ENCODE data around the gene APAF1.

APAF1 gene

DNA sequence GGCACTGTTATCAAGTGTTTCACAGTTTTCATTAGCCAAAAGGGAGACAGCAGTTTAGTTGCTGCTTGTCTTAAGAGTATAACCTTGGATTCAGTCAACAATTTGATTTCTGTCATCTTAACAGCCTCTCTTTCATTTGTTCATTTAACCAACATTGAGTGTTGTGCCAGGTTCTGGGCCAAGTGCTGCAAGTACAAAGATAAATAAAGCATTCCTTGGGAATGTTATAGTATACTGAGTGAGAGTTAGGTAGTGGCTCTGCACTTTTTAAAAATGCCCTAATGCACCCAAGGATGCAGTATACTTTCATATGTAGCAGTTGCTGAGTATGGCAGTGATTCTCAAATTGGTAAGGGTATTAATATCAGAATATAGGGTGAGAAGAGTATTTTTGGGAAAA is 15.4 kb downstream of the APAF1 start:
- DNase-seq, result no peak

DNA sequence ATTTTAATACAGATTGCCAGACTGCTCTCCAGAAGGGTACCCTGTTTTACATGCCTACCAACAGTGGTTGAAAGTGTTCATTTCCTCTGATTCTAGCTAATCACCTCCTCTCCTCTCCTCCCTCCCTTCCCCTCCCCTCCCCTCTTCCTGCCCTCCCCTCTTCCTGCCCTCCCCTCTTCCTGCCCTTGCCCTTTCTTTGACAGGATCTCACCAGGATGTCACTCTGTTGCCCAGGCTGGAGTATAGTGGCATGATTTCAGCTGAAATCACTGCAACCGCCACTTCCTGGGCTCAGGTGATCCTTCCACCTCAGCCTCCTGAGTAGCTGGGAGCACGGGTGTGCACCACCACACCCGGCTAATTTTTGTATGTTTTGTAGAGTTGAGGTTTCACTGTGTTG is 24.7 kb downstream of the APAF1 start:
- no peak for DNase-seq

DNA sequence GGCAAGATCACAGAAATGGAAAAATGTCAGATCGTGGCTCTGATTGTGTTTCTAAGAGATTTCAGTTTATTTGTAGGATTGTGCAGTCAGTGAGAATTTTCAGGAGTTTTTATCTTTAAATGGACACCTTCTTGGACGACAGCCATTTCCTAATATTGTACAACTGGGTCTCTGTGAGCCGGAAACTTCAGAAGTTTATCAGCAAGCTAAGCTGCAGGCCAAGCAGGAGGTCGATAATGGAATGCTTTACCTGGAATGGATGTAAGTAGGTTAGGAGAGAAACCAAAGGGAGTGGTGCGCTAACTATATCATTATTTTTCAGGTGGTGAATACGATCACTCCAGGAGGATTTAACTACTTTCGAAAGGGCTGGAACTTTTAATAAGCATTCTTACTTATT is 26.4 kb downstream of the APAF1 start:
- no peak for DNase-seq

DNA sequence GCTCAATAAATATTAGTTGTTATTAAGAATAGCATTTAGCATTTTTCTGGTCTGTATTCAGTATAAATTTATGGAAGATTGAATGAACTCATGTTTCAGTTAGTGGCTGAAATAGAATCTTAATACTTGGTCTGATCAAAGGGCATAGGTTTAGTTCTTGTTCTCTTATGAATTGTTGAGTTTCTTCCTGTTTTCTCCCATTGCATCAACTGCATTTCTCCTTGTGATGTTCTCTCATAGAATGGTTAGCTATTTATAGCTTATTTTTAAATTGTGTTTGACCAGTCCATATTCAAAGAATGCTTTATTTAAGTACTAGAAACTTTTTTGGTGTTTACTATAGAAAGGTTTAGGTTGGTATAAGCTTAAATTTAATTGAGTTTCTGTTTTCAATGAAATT is 29.8 kb downstream of the APAF1 start:
- no peak for DNase-seq

DNA sequence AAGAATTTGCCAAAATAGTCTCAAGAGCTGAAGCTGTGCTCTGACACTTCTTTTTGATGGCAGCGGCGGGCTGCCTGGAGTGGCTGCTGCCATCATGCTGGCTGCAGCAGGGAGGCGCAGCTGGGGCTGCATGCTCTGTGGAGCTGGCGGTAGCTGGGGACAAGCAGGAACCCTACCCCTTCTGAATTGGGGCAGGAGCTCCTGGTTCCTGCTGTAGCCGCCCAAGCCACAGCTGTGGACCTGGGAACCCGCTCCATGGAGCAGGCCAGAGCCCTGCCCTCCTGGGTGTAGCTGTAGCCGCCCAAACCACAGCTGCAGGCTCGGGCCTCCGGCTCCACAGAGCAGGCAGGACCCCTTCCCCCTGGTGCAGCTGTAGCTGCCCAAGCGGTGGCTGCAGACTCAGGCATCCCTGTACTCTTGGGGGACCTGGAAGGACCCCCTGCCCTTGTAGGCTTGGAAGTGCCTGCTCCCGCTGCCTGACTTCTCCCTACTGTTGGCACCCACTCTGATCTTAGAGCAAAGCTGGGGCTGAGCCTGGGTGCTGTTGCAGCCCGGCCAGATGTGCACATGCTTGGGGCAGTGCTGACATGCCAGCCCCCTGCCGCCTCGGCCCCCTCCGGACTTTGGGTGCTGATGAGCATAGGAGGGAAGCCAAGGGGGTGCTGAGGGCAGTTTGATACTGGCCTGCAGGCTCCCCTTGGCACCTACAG is 33.3 kb downstream of the APAF1 start:
- no peak for DNase-seq

DNA sequence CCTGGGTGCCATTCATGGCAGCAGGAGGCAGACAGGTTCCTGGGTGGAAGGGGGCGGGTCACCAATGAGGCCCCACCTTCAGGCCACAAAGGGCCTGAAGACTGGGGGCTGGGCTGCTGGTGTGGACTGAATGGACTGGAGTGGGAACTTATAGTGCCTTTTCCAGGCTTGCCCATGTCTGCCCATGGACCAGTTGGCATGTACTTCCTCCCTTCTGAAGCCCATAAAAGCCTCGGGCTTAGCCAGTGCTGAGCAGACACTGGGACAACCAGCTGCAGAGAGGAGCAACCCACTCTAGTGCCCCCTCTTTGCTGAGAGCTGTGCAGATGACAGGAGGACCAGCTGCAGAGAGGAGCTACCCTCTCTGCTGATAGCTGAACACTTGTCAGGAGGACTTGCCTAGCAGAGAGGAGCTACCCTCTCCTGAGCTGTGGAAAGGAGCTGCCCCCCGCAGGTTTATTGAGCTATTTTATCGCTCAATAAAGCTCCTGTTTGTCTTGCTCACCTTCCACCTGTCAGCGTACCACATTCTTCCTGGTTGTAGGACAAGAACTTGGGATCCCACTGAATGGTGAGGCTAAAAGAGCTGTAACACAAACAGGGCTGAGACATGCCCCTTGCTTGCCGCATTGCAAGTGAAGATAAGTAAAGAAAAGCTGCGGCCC is 34.0 kb downstream of the APAF1 start:
- DNase-seq, result no peak

DNA sequence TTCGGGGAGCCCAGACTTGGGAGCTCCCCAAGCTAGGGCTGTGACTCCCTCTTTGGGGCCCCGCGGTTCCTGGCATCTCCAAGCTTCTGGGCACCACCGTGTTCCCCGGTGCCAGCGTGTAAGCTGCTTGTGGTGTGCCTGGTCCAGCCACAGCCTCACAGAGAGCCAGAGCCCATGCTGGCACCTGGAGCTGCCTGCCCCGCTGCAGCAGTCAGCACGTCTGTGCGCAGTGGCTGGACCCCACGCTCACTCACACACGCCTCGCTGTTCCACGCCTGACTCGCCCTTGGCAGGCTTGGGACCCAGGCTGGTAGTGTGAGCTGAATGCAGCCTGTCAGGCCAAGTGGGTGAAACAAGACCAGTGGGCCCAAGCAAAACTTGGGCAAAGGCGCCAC is 34.5 kb downstream of the APAF1 start:
- no peak for DNase-seq

DNA sequence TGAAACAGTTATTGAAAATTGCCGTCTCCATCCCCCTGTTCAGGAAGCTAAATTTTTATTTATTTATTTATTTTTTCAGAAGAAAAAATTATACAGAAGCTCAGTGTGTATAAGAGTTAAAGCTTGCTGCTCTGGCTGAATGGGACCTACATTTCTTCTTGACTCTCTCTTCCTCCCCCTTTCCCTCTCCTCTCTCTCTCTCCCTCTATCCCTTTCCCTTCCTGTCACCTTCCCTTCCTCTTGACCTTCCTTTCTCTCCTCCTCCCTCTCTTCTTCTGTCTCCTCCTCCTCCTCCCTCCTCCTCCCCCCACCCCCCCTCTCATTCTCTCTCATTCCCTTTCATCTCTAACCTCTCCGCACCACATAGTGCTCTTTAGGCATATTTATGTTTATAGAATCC is 39.1 kb downstream of the APAF1 start:
- no peak for DNase-seq

DNA sequence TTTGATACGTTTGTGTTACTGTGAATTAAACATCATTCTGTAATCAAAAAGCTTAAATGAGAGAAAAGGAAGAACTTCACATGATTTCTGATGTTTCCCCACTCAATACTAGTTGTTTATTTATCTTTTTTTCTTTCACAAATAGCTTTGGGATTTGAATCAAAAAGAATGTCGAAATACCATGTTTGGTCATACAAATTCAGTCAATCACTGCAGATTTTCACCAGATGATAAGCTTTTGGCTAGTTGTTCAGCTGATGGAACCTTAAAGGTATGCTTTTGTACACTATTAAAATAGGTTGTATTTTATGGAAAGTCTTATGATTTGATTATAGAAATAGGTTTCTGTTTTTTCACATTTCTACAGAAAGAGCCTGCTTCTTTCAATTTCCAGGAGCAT is 41.5 kb downstream of the APAF1 start:
- no peak for DNase-seq

DNA sequence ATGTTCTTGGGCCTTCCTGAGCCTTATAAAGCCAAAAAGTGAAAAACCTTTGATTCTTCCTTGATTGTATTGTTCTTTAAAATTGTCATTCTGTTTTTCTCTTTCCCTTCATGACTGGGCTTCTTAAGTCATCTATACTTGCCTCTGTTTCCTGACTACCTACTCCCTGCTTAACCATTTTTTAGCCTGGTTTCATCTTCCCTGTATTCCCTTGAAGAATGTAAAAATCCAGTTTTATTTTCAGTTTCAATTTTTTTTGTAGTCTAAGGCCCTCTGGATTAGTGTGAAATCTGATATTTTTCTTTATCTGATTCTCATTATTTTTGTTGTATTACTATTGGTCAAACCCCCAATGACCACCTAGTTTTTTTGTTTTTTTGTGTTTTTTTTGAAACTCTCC is 46.3 kb downstream of the APAF1 start:
- no peak for DNase-seq

DNA sequence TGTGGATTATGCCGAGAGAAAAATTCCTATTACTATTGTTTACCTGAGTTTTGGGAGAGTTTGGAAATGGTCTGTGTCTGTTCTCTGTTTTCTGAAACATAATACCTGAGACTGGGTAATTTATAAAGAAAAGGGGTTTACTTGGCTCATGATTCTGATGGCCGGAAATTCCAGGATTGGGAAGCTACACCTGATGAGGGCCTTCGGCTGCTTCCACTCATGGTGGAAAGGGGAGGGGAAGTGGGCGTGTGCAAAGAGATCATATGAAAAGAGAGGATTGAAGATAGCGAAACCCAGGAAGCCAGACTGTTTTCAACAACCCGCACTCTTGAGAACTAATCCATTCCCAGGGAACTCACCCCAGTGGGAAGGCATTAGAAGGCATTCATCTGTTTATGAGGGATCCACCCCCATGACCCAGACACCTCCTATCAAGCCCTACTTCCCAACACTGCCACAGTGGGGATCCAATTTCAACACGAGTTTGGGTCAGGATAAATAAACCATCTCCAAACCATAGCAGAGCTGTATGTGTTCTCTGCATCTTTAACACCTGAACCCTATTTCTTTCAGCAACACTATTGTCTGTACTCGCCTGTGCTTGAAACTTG is 51.1 kb downstream of the APAF1 start:
- DNase-seq, result no peak

DNA sequence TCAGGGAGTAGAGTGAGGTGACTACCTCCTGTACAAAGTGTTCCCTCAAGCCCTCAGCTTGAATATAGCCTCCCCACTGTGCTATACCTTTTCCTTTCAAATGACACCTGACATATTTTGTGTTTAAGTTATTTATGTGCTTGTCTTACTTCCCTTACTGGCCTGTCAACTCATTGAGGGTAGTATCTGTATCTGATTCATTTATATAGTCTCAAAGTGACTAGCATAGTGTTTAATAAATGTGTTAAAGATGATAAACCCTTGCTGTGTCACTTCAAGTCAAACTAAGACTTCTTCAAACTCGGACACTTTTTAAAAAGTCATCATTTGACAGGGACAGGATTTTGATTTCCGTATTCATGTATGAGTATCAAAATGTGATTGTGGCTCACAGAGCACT is 52.1 kb downstream of the APAF1 start:
- no peak for DNase-seq

DNA sequence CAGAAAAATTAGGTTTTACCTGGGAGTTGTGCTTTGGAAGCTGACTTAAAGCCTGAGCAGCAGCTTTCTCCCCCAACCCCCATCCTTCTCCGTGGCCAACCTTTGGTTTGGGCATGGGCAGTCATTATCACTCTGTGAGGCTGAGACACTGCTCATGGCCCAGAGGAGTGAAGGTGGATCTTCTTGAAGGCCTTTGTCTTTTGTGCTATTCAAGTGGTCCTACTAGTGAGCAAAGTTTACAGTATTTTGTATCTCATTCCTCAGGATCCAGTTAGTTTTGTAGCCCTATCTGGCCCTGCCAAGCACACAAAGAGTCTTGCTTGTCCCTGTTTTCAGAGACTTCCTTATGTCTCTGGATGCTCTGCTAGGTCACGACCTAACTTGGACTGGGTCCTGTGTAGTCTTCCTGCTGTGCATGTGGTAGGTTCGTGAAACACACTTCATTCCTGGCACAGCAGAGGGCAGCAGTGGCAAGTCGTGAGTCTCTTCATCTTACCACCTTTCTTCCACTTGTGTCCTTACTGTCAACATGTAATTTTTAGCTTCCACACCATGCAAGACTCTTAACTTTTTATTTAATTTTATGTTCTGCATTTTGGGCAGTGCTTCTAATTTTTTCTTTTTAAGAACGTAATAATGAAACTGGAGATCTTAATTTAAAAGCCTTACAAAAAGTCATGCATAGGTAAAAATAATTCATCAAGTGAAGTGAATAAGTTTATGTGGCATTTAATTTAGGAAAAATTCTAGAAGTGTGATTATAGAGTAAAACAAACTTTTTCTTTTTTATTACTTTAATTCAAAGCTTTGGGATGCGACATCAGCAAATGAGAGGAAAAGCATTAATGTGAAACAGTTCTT is 53.7 kb downstream of the APAF1 start:
- DNase-seq, result peak; percentile 53

DNA sequence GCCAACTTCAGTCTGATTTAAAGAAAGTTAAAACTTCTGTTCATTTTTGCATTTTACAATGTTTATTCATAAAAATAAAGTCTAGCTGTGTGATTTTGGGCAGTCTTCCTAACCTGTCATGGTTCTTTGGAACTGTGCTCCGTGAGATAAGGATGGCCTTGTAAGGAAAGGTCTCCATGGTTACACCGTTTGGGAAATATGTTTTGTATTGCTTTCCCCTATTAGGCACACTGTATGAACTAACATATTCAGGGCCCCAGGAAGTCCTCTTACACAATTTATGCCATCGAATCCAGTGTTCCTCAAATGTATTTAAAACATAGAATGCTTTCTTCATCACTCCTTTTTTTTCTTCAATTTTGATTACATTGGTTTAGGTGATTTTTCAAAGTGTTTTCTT is 54.5 kb downstream of the APAF1 start:
- no peak for DNase-seq

DNA sequence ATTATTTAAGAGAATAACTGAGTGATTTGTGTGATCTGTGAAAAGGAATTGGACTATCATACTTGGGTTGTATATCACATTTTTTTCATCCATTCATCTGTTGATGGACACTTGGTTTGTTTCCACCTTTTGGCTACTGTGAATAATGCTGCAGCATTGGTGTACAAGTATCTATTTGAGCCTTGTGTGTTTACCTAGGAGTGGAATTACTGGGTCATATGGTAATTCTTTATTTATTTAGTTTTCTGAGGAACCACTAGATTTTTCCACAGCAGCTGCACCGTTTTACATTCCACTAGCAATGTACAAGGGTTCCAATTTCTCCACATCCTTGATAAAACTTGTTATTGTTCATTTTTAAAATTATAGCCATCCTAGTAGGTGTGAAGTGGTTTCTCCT is 56.1 kb downstream of the APAF1 start:
- DNase-seq, result no peak

DNA sequence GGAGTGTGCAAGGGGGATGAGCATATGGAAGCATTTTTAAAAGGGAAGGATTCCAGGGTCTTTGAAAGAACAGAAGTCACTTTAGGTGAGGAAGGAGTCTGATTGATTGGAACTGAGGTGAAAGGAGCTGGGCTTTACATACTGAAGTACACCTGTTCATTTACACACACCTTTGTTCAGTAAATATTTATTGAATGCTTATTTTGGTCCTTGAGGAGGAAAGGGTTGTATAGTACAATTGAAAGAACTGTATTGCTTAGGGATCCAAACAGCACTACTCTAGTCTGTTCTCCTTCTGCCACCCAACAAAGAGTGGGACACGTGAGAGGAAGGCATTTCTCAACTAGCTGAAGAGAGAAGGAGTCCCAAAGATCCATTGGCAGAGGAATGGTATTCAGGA is 63.9 kb downstream of the APAF1 start:
- DNase-seq, result no peak

DNA sequence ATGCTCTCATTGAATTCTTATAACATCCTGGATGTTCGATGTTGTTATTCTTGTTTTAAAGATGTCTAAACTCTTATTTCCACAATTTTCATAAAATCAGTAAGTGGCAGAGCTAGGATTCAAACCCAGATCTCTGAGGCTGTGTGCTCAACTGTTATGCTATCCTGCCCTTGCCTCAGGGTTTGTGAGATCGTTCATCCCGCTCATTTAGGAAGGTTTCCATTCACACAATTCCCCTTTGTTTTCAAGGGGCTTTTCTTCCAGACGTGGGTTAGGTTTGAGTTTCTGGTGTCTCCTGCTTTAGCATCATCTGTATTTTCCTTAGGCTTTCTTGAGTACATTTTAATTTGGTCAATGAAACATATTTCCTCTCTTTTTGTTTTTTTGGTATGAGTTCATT is 69.3 kb downstream of the APAF1 start:
- DNase-seq, result no peak

DNA sequence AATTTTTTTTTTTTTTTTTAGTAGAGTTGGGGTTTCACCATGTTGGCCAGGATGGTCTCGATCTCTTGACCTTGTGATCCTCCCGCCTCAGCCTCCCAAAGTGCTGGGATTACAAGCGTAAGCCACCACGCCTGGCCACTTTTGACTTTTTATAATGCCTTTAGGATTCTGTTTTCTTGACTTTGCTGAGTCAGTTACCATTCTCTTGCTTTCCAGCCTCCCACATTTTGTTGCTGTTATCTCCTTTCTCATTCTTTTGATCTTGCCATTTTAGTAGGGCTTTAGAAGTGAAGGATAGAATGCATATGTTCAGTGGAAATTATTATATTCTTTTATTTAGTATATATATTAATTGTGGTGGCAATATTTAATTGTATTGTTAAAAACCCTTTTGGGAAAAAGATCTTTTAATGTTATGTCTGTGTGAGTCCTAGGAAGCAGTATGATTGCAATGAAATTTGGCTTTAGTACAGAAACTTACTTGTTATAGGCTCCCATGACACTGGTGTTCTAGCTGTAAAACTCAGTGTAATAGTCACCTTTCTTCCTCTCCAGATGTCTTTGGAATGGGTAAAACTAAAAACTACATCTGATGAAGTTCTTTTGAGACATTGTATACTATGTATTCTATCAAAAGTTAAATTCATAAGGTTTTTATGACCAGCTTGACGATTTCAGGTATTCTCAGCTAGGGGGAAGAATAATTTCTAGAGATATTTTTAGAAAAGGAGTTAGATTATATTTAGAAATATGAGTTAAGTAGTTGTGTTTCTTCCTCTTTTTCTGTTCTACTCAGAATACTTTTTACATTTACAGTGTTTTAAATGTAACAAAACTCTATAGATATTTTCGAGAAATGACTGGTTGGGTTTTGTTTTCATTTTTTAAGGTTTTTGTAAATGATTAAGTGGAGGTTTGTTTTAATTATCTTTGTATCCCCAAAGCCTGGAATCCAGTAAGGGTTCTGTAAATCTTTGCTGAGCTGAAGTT is 74.7 kb downstream of the APAF1 start:
- DNase-seq, result no peak

DNA sequence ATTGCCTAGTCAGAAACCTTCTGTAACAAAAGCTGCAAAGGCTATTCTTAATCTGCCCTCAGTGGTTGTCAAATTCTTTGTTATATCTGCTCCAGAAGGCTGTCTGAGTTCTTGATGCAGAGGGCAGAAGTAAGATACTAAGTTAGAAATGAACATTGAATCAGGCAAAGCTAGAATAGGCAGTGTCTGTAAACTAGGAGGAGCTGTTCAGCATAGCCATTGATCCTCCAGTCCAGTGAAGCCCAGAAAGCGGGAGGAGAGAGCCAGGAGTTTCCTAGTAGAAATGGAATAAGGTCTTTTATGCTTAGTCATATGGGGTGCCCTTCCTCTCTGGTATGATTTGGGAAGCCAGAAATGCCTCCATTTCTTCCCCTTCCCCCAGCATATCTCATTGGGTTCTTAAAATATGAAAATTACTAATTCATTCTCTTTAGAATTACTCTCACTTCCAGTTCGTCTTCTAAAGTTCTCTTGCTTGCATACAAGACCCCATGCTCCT is 76.2 kb downstream of the APAF1 start:
- no peak for DNase-seq

DNA sequence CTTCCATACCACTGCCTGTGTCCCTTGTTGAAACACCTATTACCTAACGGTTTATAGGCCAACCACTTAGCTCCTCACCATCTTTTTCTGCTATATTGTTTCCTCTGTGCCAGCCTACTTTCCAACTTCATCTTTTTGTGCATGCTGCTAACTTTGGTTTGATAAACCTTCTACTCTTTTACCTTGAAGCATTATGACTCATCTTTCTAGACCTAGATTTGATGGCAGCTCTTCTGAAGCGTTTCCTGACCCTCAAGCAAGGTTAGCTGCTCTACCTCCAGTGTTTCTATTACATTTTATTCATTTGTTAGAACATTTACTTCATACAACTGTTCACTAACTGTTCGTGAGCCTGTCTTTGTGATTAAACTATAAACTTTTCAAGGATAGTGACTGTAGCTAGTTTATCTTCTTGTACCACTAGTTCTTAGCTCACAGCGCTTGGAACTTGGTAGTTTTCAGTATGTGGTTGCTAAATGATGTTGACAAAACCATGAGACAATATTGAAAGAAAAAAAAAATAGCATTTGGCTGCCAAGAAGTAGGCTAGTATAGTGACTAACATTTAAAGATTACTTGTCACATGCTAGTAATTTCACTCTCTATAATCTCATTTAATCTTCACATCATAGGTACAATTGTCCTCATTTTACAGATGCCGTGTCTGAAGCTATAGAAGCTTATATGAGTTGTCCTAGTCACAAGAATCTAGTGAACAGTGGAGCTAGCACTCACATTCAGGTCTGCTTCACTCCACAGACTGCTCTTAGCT is 79.5 kb downstream of the APAF1 start:
- no peak for DNase-seq
